ENCODE data around the gene BSPRY.
"Not testable (repeated sequence)": the region's sequence is repeated elsewhere in the genome, so short reads cannot be mapped to it uniquely, and the experiment has no call there.

BSPRY gene

DNA sequence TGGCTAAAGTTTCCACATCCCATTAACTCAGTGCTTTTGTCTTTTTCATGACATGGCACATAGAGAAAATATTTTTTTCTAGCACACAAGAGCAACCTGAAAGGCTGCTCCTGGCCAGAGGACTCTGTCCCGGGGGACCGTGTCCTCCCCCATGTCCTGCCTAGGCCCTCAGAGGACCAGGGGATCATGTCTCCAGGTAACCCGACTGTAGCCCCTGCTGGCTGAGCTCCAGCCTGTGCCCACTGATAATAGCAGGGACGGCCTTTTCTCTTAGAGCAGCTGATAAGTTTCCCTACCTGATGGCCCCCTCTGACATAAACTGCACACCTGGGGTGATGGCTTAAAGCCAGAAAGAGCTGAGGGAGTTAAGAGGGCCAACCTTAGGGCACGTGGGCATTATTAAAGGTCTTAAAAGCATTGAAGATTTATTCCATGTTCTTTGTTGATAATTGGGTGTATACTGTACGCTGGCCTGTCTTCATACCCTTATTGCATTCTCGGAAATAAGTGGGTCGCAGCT lies 21.5 kb downstream of the BSPRY start:
- no peak for DNase-seq (ENCODE audit: low read depth)

DNA sequence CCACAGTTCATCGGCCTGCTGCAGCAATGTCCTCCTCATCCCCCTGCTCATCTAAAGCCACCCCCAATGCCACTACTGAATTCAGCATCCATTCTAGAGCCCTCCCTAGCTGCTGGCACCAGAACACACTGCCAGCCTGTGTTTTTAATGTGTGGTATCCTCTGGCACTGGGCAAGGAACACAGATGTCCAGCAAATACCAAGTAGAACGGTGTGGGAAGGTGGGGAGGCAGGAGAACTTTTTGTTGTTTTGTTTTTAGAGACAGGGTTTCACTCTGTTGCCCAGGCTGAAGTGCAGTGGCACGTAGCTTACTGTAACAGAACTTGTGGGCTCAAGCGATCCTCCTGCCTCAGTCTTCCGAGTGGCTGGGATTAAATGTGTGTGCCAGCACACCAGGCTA lies 22.7 kb downstream of the BSPRY start:
- no peak for DNase-seq (ENCODE audit: low read depth)

DNA sequence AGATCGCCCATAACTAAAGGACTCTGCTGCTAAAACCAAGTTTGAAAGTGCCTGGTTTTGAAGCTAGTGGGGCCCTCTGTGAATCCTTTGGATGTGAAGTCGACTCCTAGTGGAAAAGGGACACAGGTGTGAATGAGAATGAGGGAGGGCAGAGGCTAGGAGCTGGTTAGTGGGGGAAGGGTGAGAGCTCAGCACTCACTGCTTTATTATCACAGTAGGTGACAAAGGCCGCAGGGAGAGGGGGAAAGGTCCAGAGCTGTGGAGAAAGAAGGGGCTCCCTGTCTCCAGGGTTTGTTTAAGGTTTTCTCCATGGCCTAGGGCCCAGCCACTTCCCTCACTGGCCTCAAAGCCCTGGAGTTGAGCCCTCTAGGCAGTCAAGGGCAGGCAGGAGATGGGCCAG lies 23.9 kb downstream of the BSPRY start:
- no peak for DNase-seq (ENCODE audit: low read depth)

DNA sequence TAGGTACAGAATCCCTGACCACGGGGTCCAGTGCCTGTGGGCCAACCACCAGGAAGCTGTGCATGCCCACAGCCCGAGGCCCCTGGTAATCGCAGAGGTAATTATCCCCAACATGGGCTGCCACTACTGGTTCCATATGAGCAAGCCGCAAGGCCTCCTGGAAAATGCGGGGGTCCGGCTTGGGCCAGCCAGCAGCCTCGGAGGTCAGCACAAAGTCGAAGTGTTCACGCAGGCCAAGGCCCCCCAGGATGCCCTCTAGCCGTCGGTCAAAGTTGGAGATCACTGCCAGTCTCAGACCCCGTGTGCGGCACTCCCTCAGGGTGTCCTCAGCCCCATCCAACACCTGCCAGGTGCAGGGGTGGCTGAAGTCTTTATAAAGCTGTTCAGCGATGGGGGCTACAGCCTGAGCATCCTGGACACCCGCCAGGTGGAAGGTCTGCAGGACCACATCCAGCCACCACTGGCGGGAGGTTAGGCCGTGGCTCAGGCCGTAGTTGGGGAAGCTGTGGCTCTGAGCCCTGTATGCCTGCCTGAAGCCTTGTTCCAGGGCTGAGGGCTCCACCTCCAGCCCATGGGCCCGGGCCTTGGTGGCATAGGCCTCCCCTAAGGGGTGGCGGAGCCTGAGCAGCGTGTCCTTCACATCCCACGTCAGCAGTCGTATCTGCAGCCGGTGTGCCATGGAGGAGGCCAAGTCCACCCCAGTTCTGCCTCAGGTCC lies 24.5 kb downstream of the BSPRY start:
- DNase-seq (ENCODE audit: low read depth), result no peak

DNA sequence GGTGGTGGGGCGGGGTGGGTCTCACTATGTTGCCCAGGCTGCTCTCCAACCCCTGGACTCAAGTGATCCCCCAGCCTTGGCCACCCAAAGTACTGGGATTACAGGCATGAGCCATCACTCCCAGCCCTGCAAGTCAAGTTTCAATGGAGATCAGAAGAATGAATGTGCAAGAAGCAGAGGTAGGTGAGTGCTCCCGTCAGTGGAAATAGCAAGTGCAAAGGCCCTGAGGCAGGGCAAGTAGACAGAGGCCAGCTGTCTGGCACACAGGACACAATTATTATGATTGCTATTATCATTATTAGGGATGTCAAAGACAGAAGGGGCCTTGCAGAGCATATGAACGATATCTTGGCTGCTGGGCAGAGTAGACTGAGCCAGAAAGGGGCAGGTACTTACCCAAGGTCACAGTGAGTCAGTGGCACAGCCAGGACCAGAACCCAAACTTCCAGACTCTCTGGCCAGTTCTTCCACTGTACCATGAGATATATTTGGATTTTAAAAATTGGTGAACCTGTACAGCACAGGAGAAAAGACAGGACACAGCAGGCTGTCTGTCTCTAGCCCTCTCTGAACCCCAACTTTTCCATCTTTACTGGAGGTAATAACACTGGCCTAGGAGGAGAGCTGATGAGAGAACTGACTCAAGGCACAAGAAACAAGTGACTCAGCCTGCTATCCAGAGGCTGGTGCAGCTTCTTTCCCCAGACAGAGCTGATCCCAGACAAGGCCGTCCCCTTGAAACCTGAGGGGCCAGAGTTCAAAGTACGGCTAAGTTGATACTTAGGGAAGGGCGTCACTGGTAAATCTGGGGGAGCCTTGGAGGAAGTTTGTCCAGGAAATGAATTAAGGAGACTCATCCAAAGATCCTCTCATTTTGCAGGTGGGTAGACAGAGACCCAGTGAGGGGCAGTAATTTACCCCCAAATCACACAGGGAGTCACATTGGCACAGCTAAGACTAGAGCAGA lies 26.0 kb downstream of the BSPRY start:
- no peak for DNase-seq (ENCODE audit: low read depth)

DNA sequence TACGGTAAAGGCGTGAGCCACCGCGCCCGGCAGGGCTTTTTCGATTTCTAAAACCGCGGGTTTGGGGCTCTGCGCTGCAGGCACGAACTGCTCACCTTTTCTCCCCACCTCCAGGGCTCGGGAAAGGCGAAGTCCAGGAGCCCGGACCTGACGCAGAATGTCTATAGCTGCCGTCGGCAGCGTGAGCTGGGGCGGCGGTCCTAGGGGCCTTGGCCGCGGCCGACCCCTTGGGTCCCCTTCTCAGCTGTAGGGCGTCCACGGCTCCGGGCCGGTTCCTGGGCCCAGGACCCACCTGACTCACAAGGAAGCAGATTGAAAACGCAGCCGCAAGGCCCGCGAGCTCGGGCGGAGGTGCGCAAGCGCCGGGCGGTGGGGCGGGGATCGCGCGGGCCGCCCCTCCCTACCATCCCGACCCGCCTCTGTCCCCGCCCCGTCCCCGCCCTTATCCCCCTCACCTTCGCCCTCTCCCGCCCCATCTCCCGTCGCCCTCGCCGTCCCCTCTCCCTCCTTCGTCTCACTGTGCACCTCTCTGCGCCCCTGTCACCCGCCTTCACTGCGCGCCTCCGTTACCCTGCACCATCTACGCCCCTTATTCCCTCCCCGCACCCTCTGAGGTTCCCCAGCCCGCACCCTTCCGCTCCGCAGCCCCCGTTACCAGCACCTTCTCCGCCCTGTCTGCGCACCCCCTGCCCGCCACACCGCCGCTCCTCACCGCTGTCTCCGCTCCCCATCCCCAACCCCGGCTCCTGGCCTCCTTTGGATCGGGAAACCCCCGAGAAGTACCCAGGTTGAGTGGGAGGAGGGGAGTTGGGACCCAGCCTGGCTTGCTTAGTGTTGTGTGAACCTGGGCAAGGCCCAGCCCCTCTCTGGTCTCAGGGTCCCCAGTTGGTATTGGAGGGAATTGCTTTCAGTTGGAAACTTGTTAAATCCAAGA lies 27.6 kb downstream of the BSPRY start, which contains the start of gene HDHD3:
TSS of gene HDHD3 (minus strand) at position 353 of the 934 bp plus-strand sequence. CDS start 2,632 bp downstream, outside the sequence.
- no peak for DNase-seq (ENCODE audit: low read depth)

DNA sequence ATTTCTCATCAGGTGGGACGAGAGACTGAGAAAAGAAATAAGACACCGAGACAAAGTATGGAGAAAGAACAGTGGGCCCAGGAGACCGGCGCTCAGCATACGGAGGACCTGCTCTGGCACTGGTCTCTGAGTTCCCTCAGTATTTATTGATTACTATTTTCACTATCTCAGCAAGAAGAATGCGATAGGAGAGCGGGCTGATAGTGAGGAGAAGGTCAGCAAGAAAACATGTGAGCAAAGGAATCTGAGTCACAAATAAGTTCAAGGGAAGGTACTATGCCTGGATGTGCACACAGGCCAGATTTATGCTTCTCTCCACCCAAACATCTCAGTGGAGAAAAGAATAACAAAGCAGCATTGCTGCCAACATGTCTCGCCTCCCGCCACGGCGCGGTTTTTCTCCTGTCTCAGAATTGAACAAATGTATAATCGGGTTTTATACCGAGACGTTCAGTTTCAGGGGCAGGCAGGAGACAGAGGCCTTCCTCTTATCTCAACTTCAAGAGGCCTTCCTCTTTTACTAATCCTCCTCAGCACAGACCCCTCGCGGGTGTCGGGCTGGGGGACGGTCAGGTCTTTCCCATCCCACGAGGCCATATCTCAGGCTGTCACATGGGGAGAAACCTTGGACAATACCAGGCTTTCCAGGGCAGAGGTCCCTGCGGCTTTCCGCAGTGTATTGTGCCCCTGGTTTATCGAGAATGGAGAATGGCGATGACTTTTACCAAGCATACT lies 29.9 kb downstream of the BSPRY start:
- DNase-seq (ENCODE audit: low read depth), result not testable (repeated sequence)

DNA sequence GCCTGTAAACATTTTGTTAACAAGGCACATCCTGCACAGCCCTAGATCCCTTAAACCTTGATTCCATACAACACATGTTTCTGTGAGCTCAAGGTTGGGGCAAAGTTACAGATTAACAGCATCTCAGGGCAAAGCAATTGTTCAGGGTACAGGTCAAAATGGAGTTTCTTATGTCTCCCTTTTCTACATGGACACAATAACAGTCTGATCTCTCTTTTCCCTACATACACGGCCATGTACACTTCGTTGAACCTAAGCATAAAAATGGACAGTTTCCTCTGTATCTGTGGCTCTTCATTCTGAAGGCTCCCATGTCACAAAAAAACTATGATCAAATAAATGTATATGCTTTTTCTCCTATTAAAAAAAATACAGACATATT lies 30.5 kb downstream of the BSPRY start:
- DNase-seq (ENCODE audit: low read depth), result not testable (repeated sequence)

DNA sequence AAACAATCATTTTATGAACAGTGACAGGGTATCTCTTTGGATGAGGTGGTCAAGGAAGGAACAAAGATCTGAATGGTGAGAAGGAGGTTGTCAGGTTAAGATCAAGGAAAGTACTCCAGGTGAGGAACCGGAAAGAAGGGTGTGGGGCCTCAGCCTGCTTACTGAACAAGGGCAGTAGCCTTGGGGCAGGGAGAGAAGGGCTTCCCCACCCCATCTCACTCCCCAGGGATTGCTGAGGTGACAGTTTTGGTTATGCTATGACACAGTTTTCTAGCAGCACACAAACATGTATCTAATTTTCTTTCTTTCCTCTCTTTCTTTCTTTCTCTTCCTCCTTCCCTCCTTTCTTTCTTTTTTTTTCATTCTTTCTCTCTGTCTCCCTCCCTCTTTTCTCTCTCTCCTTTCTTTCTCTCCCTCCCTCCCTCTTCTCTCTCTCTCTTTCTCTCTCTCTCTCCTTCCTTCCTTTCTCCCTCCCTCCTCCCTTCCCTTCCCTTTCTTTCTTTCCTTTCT lies 31.6 kb downstream of the BSPRY start:
- DNase-seq (ENCODE audit: low read depth), result no peak

DNA sequence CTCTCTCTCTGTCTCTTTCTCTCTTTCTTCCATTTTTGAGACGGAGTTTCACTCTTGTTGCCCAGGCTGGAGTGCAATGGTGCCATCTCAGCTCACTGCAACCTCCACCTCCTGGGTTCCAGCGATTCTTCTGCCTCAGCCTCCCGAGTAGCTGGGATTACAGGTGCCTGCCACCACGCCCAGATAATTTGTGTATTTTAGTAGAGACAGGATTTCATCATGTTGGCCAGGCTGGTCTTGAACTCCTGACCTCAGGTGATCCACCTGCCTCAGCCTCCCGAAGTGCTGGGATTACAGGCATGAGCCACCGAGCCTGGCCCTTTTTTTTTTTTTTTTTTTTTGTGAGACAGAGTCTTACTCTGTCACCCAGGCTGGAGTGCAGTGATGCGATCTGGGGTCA lies 32.1 kb downstream of the BSPRY start:
- DNase-seq (ENCODE audit: low read depth), result not testable (repeated sequence)

DNA sequence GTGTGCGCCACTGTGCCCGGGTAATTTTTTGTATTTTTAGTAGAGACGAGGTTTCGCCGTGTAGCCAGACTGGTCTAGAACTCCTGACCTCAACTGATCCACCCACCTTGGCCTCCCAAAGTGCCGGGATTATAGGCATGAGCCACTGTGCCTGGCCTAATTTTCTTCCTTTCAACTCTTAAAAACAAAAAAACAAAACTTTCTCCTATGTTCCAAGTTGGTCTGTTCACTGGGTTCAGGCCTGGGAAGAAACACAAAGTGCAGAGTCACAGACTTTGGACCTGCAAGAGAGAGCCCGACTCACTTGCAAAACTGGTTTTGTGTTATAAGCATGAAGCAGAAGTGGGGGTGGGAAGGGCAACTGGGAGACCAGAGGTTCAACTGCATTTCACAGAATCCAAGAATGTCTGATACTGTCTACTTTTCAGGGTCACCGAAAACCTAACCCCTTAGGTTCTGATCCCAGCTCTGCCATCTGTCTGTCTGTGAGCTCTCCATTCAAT lies 32.6 kb downstream of the BSPRY start:
- no peak for DNase-seq (ENCODE audit: low read depth)

DNA sequence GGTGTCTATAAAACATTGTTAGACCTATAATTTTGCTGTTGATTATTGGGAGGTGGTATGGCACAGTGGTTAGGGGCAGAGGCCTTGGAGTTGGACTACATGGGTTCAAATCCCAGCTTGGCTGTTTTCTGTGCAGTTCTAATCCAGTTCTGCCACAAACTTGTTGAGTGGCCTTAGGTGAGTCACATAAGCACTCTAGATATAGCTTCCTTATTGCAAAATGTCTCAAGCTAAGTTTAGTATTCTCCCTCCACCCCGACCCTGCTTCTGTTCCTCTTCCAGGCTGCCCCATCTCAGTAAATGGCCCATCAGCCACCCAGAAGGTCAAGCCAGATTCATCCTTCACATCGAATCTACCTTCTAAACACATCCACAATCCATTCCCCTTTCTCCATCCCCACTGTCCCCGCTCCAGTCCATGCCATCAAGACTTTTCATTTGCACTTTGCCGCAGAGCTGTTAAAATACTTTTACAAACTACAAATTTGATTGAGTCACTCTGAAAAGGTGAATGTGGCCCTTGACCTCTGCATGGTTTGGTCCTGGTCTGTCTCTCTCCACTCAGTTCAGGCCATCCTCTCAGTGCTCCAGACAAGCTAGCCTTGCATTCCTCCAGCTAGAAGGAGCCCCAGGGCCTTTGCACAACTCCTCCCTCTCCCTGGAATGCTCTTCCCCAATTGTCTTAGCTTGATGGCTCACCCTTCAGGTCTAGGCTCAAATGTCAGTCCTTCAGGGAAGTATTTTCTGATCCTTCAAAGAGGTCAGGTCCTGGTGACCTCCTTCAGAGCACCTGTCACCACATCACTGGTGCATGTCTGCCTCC lies 37.4 kb downstream of the BSPRY start:
- no peak for DNase-seq (ENCODE audit: low read depth)

DNA sequence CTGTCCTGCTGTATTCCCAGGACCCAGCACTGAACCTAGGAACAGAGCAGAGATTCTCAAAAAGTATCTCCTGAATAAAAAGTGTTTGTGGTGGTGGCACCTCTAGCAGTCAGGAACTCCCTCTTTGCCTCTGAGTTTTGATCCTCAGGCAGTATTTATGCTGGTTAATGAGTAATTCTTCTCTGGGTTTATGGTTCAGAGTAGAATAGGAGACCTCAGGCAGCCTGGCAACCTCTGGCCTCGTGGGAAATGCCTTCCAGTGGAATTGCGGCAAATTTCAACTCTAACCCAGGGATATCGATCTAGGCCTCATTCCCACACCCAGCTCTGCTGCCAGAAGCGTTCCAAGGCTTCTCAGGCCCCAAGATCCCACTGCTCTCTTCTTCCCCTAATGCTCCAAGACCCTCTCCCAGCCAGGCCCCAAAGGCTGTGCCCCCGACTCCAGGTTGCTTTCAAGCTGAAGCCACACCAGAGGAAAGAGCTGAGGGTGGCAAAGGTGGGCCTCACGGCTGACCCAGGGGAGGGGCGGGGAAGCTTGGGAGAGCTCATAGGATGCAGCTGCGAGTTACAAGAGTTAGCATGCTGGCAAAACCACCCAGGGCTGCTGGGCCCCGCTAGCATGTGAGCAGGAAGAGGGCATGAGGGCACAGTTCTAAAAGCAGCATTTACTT lies 38.4 kb downstream of the BSPRY start:
- no peak for DNase-seq (ENCODE audit: low read depth)

DNA sequence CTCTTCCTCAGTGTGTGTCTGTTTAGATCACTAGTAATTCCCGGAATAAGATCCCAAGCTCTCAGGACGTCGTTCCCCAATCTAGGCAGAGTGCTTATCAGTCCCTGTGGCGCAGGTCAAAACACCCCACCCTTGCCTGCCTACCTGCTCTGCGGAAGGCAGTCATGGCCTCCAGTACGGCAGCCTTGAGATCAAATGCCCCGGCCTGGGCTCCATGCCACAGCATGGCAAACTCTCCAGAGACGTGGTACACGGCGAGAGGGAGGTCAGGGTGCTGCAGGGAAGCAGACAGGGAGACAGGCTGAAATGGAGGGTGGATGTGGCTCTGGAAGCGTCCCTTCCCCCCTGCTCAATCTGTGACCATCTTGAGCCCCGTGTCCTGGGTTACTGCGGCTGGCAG lies 39.5 kb downstream of the BSPRY start:
- no peak for DNase-seq (ENCODE audit: low read depth)

DNA sequence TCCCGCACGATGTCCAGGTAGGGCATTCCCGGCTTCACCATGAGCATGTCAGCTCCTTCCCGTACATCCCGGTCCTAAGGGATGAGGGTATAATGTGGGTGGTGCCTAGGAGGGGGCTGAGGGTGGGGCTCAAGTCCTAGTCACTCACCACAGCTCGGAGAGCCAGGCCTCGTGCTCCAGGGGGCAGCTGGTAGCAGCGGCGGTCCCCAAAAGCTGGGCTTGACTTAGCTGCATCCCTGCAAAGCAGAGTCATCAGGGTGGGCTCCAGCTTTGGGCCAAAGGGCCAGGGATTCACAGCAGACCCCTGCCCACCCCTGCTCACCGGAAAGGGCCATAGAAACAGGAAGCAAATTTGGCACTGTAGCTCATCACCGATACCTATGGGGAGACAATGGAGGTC lies 40.1 kb downstream of the BSPRY start:
- DNase-seq (ENCODE audit: low read depth), result no peak

DNA sequence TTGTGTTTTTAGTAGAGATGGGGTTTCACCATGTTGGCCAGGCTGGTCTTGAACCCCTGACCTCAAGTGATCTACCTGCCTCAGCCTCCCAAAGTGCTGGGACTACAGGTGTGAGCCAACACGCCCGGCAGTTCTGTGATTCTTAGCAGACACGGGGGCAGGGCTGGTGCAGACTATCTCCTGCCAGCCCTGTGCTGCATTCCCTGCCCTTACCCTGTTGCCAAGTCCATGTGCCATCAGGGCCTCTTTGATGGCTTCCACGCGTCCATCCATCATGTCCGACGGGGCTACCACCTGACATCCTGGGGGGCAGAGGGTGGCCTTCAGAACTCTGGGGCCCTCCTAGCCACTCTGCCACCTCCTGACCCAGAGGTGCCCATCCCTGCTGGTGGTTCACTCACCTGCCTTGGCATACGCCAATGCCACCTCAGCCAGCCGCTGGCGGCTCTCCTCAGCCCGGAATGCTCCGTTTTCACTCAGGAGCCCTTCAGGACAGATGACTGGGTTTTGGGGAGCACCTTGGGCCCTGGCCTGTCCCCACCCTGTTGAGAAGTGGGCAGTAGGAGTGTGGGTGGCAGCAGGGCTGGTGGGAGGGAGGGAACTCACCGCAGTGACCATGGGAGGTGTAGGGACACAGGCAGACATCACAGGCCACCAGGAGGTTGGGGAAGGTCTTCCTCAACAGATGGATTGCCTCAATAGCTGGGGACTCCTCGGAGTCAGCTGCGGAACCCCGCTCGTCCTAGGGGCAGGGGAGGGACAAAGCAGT lies 41.0 kb downstream of the BSPRY start:
- DNase-seq (ENCODE audit: low read depth), result no peak

DNA sequence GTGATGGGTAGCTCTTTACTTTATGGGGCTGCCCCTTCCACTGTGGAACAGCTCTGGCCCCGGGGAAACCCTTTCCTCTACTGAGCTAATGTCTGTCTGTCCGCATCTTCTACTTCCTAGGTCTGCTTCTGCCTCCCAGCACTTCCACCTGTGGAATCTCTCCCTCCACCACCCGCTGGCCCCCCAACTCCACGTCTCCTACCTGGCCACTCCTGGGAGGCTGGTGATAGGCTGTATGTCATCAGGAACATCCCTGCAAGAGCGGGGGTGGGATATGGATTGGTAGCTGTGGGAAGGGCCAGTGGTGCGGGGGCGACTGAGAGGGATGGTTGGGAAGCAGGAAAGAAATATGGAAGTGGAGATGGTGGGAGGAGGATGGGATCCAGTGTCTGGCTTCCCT lies 42.6 kb downstream of the BSPRY start:
- DNase-seq (ENCODE audit: low read depth), result no peak

DNA sequence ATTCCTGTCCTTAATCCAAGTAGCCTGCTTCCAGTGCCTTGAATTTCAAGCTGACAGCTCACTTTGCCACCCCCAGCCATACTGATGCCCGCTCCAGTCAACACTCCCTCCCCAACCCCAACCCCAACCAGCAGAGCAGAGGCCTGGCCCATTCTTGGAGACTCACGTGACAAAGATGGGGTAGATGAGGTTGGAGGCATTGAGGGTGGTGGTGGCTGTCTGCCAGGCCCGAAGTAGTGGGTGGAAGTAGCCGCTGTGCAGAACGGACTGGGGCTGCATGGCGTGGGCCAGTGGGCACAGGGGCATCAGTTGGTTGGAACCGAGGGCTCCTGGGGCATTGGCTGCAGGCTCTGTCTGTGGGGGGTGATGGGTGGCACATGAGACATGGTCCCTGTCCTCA lies 43.9 kb downstream of the BSPRY start:
- DNase-seq (ENCODE audit: low read depth), result no peak

Data from HS-27A (cell line).